Body of pancreas (tissue), 4 donors: ENCODE measurements around the gene PLA2G12B.

Source experiments
- POLR2A ChIP-seq, 3 donors: fragments of 450-650 bp; IDR thresholded peaks; one replicate each; pipeline ENCODE4 v1.6.1; 2016; ENCODE audit warnings: antibody characterized with exemption in 3 of 3, mild to moderate bottlenecking in 2 of 3
- TF ChIP-seq, protein P1 (sequence below), 7 experiments: fragments of 450-650 bp in 4 of 7; fragments of 200-600 bp in 3 of 7; sonication (generic) in 3 of 7; IDR thresholded peaks; one replicate each; pipeline ENCODE4 v1.5.1; 2016 to 2019; ENCODE audit warnings: antibody characterized with exemption in 7 of 7

DNA sequence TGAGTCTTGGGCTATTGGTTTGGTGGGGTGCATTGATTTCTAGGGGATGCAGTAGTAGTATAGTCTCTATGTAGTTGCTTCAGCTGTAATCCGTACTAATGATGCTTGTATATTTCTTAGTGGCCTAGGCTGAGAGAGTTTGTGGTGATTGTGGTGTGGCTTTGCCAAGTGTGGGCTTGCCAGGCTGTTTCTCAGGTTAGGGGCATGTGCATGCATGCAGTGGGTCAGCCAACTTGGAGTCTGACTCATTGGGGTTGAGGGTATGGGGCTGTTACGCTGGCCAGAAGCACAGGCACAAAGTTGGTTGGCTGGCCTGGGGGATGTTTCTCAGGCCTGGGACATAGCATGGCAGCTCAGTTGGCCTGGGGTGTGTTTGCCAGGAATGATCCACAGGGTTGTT, 25.7 kb upstream of the PLA2G12B start:
- TF ChIP-seq POLR2A (IDR thresholded peaks at IDR 0.05), result no peak
- TF ChIP-seq, protein P1, sequence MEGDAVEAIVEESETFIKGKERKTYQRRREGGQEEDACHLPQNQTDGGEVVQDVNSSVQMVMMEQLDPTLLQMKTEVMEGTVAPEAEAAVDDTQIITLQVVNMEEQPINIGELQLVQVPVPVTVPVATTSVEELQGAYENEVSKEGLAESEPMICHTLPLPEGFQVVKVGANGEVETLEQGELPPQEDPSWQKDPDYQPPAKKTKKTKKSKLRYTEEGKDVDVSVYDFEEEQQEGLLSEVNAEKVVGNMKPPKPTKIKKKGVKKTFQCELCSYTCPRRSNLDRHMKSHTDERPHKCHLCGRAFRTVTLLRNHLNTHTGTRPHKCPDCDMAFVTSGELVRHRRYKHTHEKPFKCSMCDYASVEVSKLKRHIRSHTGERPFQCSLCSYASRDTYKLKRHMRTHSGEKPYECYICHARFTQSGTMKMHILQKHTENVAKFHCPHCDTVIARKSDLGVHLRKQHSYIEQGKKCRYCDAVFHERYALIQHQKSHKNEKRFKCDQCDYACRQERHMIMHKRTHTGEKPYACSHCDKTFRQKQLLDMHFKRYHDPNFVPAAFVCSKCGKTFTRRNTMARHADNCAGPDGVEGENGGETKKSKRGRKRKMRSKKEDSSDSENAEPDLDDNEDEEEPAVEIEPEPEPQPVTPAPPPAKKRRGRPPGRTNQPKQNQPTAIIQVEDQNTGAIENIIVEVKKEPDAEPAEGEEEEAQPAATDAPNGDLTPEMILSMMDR (IDR thresholded peaks at IDR 0.05), result no peak
